ENCODE results near the gene RNF217.

DNA sequence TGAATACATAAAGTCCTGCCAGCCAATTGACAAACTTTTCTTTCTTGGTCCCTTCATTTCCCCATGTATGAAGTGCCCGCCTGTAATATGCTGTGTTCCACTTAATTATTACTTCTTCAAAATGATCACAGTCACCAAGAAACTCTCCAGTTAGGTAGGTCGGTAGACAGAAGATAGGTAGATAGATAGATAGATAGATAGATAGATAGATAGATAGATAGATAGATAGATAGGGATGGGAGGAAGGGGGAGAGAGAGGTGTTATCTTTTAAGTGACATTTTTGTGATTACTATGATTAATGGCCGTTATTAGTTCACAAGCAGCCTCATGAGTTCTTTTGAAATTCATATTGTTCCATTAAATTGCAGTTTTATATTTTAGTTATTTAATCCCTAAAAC, 111.9 kb downstream of the RNF217 start:
- TF ChIP-seq POLR2A (IDR thresholded peaks at IDR 0.05) (no peak), POLR2AphosphoS5 (IDR thresholded peaks at IDR 0.05) (no peak)
- TF ChIP-seq, protein P1, sequence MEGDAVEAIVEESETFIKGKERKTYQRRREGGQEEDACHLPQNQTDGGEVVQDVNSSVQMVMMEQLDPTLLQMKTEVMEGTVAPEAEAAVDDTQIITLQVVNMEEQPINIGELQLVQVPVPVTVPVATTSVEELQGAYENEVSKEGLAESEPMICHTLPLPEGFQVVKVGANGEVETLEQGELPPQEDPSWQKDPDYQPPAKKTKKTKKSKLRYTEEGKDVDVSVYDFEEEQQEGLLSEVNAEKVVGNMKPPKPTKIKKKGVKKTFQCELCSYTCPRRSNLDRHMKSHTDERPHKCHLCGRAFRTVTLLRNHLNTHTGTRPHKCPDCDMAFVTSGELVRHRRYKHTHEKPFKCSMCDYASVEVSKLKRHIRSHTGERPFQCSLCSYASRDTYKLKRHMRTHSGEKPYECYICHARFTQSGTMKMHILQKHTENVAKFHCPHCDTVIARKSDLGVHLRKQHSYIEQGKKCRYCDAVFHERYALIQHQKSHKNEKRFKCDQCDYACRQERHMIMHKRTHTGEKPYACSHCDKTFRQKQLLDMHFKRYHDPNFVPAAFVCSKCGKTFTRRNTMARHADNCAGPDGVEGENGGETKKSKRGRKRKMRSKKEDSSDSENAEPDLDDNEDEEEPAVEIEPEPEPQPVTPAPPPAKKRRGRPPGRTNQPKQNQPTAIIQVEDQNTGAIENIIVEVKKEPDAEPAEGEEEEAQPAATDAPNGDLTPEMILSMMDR (IDR thresholded peaks at IDR 0.05) = no peak
